Fibroblast of peridontal ligament (primary cell): ENCODE results near the gene WDR7.

Experiments
- DNase-seq: peaks from one replicate; pipeline ENCODE4 v3.0.0-alpha.2; 2010; ENCODE audit errors: extremely low read depth

The WDR7 gene

GRCh38 chr18:56889621-56890020 is 238.5 kb downstream of the WDR7 start:
- no peak for DNase-seq

DNA sequence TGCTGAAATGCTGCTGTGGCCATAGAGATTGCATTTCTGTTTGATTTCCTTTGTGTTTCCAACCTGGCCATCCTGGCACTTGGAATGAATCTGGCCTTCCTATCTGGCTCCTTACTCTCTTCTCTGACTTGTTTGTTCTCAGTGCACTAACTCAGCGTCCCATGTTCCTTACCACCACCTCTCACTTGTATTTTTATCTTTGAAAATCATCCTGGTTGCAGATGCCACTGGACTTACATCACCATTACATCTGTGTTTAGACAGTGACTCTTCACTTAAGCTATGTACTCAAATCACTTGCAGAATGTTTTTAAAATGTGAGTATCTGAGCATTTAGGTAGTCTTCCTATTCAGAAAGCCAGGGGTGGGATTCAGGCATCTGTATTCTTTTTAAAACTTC is 239.5 kb downstream of the WDR7 start:
- peak; percentile 86 for DNase-seq

DNA sequence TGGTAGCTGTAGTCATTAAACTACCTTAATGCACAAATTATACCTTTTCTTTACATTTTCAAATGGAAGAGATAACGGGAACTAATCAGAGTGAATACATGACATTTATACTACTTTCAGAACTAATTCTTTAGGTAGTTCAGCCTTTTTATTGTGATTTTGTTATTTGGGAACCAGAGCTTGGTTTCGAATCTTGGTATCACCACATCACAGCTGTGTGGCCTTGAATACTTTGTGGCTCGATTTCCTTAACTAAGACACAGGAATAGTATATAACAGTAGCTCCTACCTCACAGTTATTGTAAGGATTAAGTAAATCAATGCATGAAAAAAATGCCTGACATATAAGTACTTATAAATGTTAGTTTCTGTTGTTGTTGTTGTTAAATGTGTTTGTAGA is 240.0 kb downstream of the WDR7 start:
- no peak for DNase-seq

DNA sequence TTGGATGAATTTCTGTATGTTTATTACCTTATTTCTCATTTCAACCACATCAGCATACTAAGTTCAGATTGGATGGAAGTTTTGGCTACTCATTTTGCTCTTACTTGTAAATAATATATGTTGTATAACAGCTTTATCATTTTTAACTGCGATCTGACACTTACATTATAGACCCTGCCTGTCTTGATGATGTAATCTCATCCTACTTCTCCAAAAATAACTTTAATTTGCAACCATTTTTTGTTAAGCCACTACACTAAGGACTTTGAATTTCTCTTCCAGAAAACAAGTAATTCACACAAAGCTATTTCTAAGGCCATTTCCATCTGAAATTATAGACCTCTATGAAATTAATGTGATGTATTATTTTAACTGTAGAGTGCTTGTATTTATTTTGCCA is 240.7 kb downstream of the WDR7 start:
- no peak for DNase-seq

DNA sequence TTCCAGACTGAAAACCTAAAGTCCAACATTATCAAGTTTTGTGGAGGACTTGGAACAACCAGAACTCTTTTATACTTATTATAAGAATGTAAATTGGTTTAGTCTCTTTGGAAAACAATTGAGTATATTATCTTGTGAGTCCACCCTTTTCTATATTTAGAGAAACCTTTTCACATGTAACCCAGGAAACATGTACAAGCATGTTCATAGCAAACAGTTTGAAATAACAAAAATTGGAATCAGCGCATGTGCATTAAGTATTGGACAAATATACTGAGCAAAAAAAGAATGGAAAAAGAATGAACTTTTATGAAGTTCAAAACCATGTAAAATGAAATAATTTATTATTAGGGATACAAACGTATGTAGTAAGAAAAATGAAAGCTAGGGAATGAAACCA is 246.0 kb downstream of the WDR7 start:
- no peak for DNase-seq

- DNase-seq, result no peak
Observed at GRCh38 chr18:56899660-56900059, 248.5 kb downstream of the WDR7 start.

GRCh38 chr18:56900195-56901094 is 249.3 kb downstream of the WDR7 start:
- no peak for DNase-seq

DNA sequence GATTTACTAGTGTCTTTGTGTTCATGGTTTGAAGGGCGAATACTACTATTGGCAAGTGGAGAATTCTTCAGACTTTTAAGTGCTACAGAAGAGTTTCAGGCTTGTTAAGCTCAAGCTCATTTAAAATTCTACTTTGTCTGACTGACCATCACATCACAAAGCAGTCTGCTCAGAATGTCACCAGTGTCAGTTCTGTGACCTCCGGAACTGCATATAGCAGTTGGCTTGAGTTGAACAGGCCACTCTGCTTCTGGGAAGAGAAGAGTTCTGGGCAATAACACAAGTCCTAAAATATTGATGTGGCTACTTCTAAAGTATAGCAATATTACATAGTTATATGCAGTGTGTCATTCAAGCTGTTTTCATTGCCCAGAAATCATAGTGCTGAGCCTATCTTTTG is 250.8 kb downstream of the WDR7 start:
- DNase-seq, result no peak

DNA sequence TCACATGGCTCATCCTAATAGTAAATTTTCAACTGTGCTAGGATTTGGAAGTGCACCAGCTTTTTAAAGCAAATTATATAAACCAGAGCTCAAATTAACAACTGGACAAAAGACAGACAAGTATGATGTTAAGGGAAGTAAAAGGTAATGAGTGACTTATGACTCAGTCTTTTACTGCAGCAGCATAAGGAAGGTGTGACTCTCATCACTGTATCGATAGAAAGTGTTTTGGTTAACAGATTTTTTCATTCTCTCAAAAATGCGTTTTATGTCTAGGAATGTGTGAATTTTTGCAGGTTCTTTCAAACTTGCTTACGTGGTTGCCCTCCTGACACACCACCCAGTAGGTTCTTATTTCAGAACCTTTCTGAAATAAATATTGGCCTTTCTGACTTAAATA is 251.5 kb downstream of the WDR7 start:
- no peak for DNase-seq

DNA sequence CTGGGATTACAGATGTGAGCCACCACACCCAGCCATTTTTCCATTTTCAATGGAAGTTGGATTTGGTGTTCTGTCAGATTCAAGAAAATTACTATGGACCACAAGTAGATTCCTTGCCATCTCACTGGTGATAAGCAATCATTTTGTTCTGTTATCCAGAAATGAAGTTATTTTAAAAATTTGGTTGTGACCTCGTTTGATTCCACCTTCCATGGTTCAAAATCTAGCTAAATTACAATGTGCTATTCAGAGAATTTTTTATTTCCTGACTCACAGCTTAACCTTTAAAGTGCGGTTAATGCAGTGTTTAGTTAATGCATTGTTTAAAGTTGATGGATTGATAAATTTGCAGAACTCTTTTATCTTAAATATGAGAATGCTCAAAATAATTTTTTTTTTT is 252.5 kb downstream of the WDR7 start:
- DNase-seq, result no peak

DNA sequence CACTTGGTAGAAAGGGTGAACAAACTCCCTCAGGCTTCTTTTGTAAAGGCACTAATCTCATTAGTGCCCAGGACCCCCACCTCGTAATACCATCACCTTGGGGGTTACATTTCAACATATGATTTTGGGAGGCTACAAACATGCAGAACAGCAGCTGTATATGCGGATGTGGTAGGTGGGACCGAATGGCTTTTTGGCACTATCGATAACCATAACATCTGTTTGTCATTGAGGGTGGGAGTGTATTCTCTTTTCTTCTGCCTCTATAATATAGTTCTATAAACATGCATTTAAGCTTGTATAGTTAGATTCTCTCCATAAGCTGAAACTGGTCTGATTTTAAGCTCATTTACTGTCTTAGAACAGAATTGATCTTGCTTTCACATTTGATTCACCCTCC is 256.6 kb downstream of the WDR7 start:
- no peak for DNase-seq

DNA sequence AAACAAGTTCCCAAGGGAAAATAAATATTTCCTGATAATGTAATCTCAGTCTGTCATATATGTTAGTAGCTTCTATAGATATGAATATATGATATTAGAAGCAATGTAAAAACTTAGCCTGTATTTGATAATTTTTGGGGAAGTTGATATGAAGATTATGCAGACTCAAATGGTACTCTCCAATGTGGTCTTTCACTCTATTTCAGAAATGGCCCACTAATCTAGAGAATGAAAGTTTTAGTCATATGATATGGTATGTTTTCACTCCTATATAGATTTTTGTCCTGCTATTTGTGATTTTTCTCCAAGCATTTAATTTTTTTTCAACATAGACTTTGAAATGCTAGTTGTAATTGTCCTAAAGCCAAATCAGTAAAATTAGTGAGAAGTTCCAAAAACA is 259.1 kb downstream of the WDR7 start:
- DNase-seq, result no peak

DNA sequence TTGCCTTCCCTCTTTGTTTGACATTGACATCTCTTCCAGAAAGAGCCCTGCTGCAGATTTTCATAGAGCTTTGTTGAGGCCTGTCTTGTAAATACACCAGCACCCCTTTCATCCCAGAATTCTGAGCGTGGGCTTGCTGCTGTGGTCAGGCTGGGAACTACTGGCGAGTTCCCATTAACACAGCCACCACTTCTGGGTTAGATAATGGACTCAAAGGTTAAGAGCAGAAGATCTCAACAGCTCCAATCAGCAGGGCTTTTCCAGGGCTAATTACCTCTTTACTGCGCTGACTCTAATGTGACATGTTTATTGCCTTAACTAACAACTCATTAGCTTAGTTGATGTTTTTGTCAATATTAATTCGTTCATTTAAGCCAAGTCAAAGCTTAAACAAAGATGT is 259.8 kb downstream of the WDR7 start:
- no peak for DNase-seq

- DNase-seq, result no peak
Observed at GRCh38 chr18:56913941-56914340, 262.8 kb downstream of the WDR7 start.

GRCh38 chr18:56919190-56919589 is 268.0 kb downstream of the WDR7 start:
- DNase-seq, result no peak

GRCh38 chr18:56921896-56922480 is 270.8 kb downstream of the WDR7 start:
- peak; percentile 2 for DNase-seq

DNA sequence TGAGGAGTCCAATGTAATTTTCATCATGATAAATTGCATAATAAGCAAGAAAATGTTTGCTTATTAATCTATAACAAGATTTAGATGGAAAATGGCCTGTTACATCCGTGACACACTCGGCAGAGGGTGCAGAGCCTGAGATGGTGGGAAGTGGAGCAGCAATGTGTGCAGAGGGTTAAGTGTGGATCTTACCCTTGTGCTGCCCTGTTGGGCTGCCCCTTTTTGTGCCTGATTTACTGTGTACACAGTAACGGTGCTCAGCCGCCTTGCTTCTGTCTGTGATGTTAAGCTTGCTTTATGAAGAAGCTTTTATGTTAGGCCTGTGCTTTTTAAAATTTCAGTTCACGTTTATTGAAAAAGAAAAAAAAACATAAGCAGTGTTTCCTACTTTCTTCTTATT is 275.6 kb downstream of the WDR7 start:
- no peak for DNase-seq

DNA sequence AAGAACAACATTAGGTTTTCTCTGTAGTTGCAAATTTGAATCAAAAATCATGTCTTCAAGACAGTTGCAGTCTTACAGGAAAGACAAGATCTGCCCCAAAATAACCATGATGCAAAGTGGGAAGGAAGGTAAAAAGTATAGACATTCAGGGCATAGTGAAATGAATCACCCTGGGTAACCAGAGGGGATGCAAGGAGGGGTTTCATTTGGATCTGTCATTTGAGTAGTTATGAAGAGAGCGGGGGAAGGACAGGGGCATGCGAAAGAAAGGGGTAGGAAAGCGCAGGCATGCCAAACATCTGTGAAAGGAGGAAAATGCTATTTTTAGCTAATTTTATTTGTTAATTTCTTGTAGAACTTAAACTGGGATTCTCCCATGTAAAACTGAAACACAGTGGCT is 276.6 kb downstream of the WDR7 start:
- DNase-seq, result no peak

GRCh38 chr18:56929886-56930285 is 278.7 kb downstream of the WDR7 start:
- DNase-seq, result no peak

GRCh38 chr18:56933472-56933871 is 282.3 kb downstream of the WDR7 start:
- no peak for DNase-seq

GRCh38 chr18:56934131-56934530 is 283.0 kb downstream of the WDR7 start:
- DNase-seq, result no peak

- no peak for DNase-seq
Observed at GRCh38 chr18:56934906-56935305, 283.7 kb downstream of the WDR7 start.

DNA sequence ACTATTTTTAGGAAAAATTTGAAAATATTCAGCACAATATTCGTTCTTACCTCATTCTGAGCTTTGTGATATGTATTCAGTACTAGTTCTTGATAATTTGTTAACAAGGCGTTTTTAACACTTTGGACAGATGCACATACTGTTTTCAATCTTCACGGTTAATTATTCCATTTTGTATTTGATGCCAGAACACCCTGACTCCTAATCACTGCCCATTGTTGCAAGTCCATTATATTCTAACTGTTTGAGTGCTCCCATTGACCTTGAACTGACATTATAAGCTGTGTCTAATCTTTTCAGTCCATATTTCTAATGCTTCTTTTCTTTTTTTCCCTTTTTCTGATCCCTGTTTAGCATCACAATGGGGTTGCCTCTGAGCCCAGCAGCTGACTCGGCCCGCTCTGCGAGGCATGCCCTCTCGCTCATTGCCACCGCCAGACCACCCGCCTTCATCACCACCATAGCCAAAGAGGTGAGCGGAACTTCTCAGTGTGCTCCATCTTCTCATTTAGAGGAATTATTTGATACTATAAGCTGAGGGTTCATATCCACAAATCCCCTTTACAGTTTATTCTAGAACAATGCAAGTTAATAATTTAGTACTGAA is 284.4 kb downstream of the WDR7 start:
- DNase-seq, result no peak
